B cell (primary cell): Measurements from ENCODE around the gene GBP7. TPM values are rescaled to one million over a fixed set of nuclear protein-coding genes. Genes with fewer than 3 reads are reported as not detected.

Experiments used
- ATAC-seq: fragments of 200-7000 bp; cut with Tn5 transposase; one replicate; pipeline ENCODE4 v1.10.0; 2021; ENCODE audit warnings: low read depth, mild to moderate bottlenecking, moderate number of reproducible peaks, moderate library complexity
- CTCF ChIA-PET: fragments of 350-600 bp; sonication (Branson Sonifier 250); formaldehyde crosslinking; loops from one replicate; lab custom pipeline; 2021; ENCODE audit warnings: antibody characterized with exemption, inconsistent platforms; lab: Charles Lee
- POLR2A ChIA-PET: fragments of 350-600 bp; sonication (Branson Sonifier 250); formaldehyde crosslinking; loops from one replicate; lab custom pipeline; 2021; ENCODE audit warnings: antibody characterized with exemption; lab: Charles Lee
- DNase-seq: peaks from one replicate; pipeline ENCODE4 v3.0.0; 2013
- H2AFZ ChIP-seq: 2 replicates; pipeline ENCODE4 v1.6.1; 2012; ENCODE audit warnings: mild to moderate bottlenecking, low read depth, low read length; ENCODE audit not compliant: insufficient read depth, poor library complexity, severe bottlenecking
- H3K27ac ChIP-seq, 2 donors: 1 replicate in 1 of 2; 2 replicates in 1 of 2; pipeline ENCODE4 v1.5.1; 2012 to 2013; ENCODE audit warnings: low read length in 2 of 2, mild to moderate bottlenecking in 2 of 2, moderate library complexity in 1 of 2
- H3K27me3 ChIP-seq, 4 experiments: fragments of 200-600 bp in 1 of 4; sonication (generic) in 1 of 4; replicated peaks in 1 of 4; 1 replicate in 2 of 4; 2 replicates in 2 of 4; pipeline versions ENCODE4 v1.6.1 to v1.7.0; 2013 to 2016; ENCODE audit warnings: low read length in 3 of 4, mild to moderate bottlenecking in 2 of 4, mixed read lengths in 1 of 4, moderate library complexity in 1 of 4; ENCODE audit not compliant: insufficient read depth in 4 of 4, control insufficient read depth in 3 of 4; ENCODE audit errors: control extremely low read depth in 1 of 4
- H3K36me3 ChIP-seq, 2 experiments: replicated peaks in 1 of 2; 1 replicate in 1 of 2; 2 replicates in 1 of 2; pipeline versions ENCODE4 v1.6.1 to v1.7.1; 2013; ENCODE audit warnings: low read length in 1 of 2; ENCODE audit not compliant: insufficient read depth in 2 of 2, control insufficient read depth in 1 of 2; ENCODE audit errors: control extremely low read depth in 1 of 2, extremely low read depth in 1 of 2
- H3K4me1 ChIP-seq, 2 donors: fragments of 200-600 bp in 1 of 2; sonication (generic) in 1 of 2; 1 replicate in 1 of 2; 2 replicates in 1 of 2; pipeline versions ENCODE4 v1.5.1 to v1.6.1; 2013 to 2017; ENCODE audit warnings: low read length in 2 of 2; ENCODE audit not compliant: control insufficient read depth in 2 of 2, insufficient read depth in 2 of 2
- H3K4me2 ChIP-seq: replicated peaks from 2 replicates; pipeline ENCODE3; 2012; ENCODE audit warnings: mild to moderate bottlenecking, low read depth, low read length; ENCODE audit not compliant: poor library complexity, severe bottlenecking
- H3K4me3 ChIP-seq, 5 experiments: fragments of 200-600 bp in 1 of 5; sonication (generic) in 1 of 5; 1 replicate in 3 of 5; 2 replicates in 2 of 5; pipeline versions ENCODE4 v1.5.1 to v1.7.0; 2011 to 2016; ENCODE audit warnings: low read length in 4 of 5, mild to moderate bottlenecking in 4 of 5, low read depth in 2 of 5, control low read depth in 1 of 5, moderate library complexity in 1 of 5; ENCODE audit not compliant: insufficient read depth in 1 of 5; ENCODE audit errors: control extremely low read depth in 1 of 5, extremely low read depth in 1 of 5
- H3K79me2 ChIP-seq: fragments of 200-600 bp; sonication (generic); one replicate; pipeline ENCODE4 v1.6.0; 2016; ENCODE audit warnings: low read length; ENCODE audit not compliant: control insufficient read depth, insufficient read depth
- H3K9ac ChIP-seq: fragments of 200-600 bp; sonication (generic); 2 replicates; pipeline ENCODE4 v1.6.1; 2017; ENCODE audit warnings: mild to moderate bottlenecking, low read length, moderate library complexity
- H3K9me3 ChIP-seq, 3 donors: one replicate each; pipeline versions ENCODE4 v1.6.1 to v1.7.1; 2013; ENCODE audit warnings: low read length in 2 of 3; ENCODE audit not compliant: control insufficient read depth in 2 of 3, insufficient read depth in 1 of 3; ENCODE audit errors: control extremely low read depth in 1 of 3
- H4K20me1 ChIP-seq: 2 replicates; pipeline ENCODE4 v1.6.0; 2012; ENCODE audit warnings: mild to moderate bottlenecking, low read length; ENCODE audit not compliant: insufficient read depth, control insufficient read depth, poor library complexity, severe bottlenecking
- H3K27ac Mint-ChIP-seq: one replicate; pipeline ENCODE4 v1.8.0; 2021; ENCODE audit warnings: mixed read lengths
- H3K27me3 Mint-ChIP-seq: one replicate; pipeline ENCODE4 v1.8.0; 2021; ENCODE audit warnings: mixed read lengths
- H3K4me1 Mint-ChIP-seq: one replicate; pipeline ENCODE4 v1.8.0; 2021; ENCODE audit warnings: mixed read lengths
- H3K4me3 Mint-ChIP-seq: one replicate; pipeline ENCODE4 v1.8.0; 2021; ENCODE audit warnings: mixed read lengths
- H3K9me3 Mint-ChIP-seq: one replicate; pipeline ENCODE4 v1.8.0; 2022; ENCODE audit warnings: mixed read lengths; ENCODE audit not compliant: insufficient read depth
- EZH2 ChIP-seq: IDR thresholded peaks from 2 replicates; pipeline ENCODE4 v1.6.1; 2012; ENCODE audit warnings: borderline replicate concordance, low read depth, mild to moderate bottlenecking, moderate library complexity, low read length; ENCODE audit not compliant: insufficient read depth, poor library complexity, severe bottlenecking
- WGBS: methylation state at CpG from one replicate; pipeline ENCODE4 v1.1.5; 2013; ENCODE audit warnings: missing lambda C conversion rate; ENCODE audit not compliant: insufficient coverage; 5-methylcytosine and 5-hydroxymethylcytosine counted together
- intact Hi-C: fragments of 100-400 bp; cut with micrococcal nuclease; formaldehyde crosslinking; loops from one replicate; pipeline ENCODE4 v1.10.0; 2022
- polyA plus RNA-seq: library from polyadenylated mRNA; depleted of rRNA; stranded (reverse); fragments of >200 nt; gene quantifications from 2 replicates; pipeline ENCODE4 v1.2.3, GENCODE V29; 2012
- total RNA-seq, 2 donors: library from RNA; stranded (reverse); fragments of 120-200 nt in 1 of 2; gene quantifications; 1 replicate in 1 of 2; 2 replicates in 1 of 2; pipeline versions ENCODE4 v1.2.3 to v1.2.4, GENCODE V29; 2013 to 2022
- TF ChIP-seq, protein P1 (sequence below): fragments of 200-600 bp; IDR thresholded peaks from one replicate; pipeline ENCODE4 v1.8.0; 2022; ENCODE audit warnings: antibody characterized with exemption, mild to moderate bottlenecking

The GBP7 gene
- total and polyA plus RNA-seq, 2 donors (not counting 1 experiment from before 2014, with no cell fraction given), result not detected

DNA sequence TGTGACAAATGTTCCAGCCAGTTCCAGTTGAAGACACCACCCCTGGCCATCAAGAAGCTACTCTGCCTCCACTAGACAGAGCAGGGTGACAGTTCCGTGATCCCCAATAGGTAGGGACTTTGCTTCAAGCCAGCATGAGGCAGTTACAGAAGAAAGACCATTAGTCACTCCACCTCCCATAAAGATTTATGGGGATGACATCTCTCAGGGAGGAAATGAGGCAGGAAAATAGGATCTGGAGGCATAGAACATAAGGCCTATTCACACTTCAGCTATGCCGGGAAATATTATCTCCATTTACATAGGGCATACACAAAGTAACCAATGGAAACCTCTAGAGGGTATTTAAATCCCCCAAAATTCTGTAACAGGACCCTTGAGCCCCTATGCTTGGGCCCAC is 3.5 kb upstream of the GBP7 start:
- POLR2A ChIA-PET, result interaction anchor here (0.6 kb wide), 1 partner anchor 20 kb away, joined by 4 read pairs; no protein-coding TSS in a partner anchor
- Mint-ChIP-seq H3K9me3 (peaks cover 2% of the 10 kb centered on the region), H3K4me1 (no peaks in the 10 kb centered on the region), H3K27ac (no peak overlapping the region), H3K4me3 (no peak overlapping the region), H3K27me3 (no peaks in the 10 kb centered on the region)
- intact Hi-C loops, result no loop called here
- Histone ChIP-seq H3K4me1 (no peaks in the 10 kb centered on the region), H3K36me3 (peaks cover 0 to 17% of the 10 kb centered on the region in 2 experiments), H3K27me3 (no peaks in the 10 kb centered on the region), H2AFZ (no peak overlapping the region), H3K4me3 (no peak overlapping the region), H3K9me3 (peaks cover 0 to 4% (median 0%) of the 10 kb centered on the region in 3 donors), H3K27ac (no peak overlapping the region), H3K9ac (no peak overlapping the region), H3K4me2 (no peak overlapping the region), H4K20me1 (no peaks in the 10 kb centered on the region), H3K79me2 (no peaks in the 10 kb centered on the region)
- 71% methylated on average over 1 of the region's 2 CpGs for WGBS
- CTCF ChIA-PET, result no interaction called here
- DNase-seq (no peak), ATAC-seq (no peak)
- TF ChIP-seq, protein P1, sequence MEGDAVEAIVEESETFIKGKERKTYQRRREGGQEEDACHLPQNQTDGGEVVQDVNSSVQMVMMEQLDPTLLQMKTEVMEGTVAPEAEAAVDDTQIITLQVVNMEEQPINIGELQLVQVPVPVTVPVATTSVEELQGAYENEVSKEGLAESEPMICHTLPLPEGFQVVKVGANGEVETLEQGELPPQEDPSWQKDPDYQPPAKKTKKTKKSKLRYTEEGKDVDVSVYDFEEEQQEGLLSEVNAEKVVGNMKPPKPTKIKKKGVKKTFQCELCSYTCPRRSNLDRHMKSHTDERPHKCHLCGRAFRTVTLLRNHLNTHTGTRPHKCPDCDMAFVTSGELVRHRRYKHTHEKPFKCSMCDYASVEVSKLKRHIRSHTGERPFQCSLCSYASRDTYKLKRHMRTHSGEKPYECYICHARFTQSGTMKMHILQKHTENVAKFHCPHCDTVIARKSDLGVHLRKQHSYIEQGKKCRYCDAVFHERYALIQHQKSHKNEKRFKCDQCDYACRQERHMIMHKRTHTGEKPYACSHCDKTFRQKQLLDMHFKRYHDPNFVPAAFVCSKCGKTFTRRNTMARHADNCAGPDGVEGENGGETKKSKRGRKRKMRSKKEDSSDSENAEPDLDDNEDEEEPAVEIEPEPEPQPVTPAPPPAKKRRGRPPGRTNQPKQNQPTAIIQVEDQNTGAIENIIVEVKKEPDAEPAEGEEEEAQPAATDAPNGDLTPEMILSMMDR, result no peak
- TF ChIP-seq EZH2, result no peak

DNA sequence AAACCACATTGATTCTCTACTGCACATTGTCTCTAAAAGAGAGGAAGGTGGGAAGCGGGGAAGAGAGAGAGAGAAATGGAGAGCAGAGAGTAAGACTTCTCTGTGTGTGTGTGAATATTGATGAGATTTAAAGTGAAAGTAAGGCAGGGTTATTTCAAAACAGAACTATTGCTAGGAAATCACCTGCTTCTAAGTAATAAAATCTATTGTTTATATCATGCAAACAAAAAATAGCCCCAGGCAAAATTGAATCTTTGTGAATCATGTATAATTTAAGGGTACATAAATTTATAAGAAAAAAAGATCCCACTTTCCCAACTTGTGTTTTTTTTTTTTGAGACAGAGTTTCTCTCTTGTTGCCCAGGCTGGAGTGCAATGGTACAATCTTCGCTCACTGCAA is 1.2 kb upstream of the GBP7 start:
- Histone ChIP-seq H3K4me2 (no peak overlapping the region), H3K4me3 (no peak overlapping the region), H3K27me3 (no peaks in the 10 kb centered on the region), H3K9me3 (no peaks in the 10 kb centered on the region), H3K27ac (no peak overlapping the region), H3K9ac (no peak overlapping the region), H3K79me2 (no peaks in the 10 kb centered on the region), H4K20me1 (no peaks in the 10 kb centered on the region), H3K36me3 (peaks cover 0 to under 1% of the 10 kb centered on the region in 2 experiments), H2AFZ (no peak overlapping the region), H3K4me1 (no peaks in the 10 kb centered on the region)
- DNase-seq (no peak), ATAC-seq (no peak)
- Mint-ChIP-seq H3K9me3 (no peaks in the 10 kb centered on the region), H3K4me3 (no peak overlapping the region), H3K27me3 (no peaks in the 10 kb centered on the region), H3K4me1 (no peaks in the 10 kb centered on the region), H3K27ac (no peak overlapping the region)
- intact Hi-C loops, result no loop called here
- ChIA-PET POLR2A (no interaction called here), CTCF (no interaction called here)
- TF ChIP-seq, protein P1, result no peak
- no peak for TF ChIP-seq EZH2
- no CpG with 5 or more reads among the region's 2 CpGs for WGBS
